HAP-1 (cell line): ENCODE measurements around the gene CBX8.

Experiments
- DNase-seq, 2 experiments: peaks; one replicate each; pipeline ENCODE4 v3.0.0-alpha.2; 2016 to 2020; ENCODE audit warnings: low spot score in 2 of 2
- H3K27me3 ChIP-seq: fragments of 250-450 bp; sonication (Bioruptor Pico); 2 replicates; pipeline ENCODE4 v1.5.1; 2020; ENCODE audit warnings: low read depth, mild to moderate bottlenecking, moderate library complexity
- H3K36me3 ChIP-seq: fragments of 250-450 bp; sonication (Bioruptor Pico); replicated peaks from 2 replicates; pipeline ENCODE4 v1.5.1; 2020; ENCODE audit warnings: mild to moderate bottlenecking
- H3K4me1 ChIP-seq: fragments of 250-450 bp; sonication (Bioruptor Pico); 2 replicates; pipeline ENCODE4 v1.5.1; 2020; ENCODE audit warnings: mild to moderate bottlenecking
- H3K4me3 ChIP-seq: fragments of 250-450 bp; sonication (Bioruptor Pico); 2 replicates; pipeline ENCODE4 v1.5.1; 2020; ENCODE audit warnings: mild to moderate bottlenecking, moderate library complexity
- H3K9me3 ChIP-seq: fragments of 250-450 bp; sonication (Bioruptor Pico); 2 replicates; pipeline ENCODE4 v1.5.1; 2020; ENCODE audit warnings: mild to moderate bottlenecking, moderate library complexity
- in situ Hi-C: fragments of 300-500 bp; cut with MboI; formaldehyde crosslinking; loops from 3 replicates; pipeline ENCODE4 v1.14.3; 2020; ENCODE audit warnings: low sequenced_read_pairs, inconsistent platforms, mixed read lengths

CBX8 gene

DNA sequence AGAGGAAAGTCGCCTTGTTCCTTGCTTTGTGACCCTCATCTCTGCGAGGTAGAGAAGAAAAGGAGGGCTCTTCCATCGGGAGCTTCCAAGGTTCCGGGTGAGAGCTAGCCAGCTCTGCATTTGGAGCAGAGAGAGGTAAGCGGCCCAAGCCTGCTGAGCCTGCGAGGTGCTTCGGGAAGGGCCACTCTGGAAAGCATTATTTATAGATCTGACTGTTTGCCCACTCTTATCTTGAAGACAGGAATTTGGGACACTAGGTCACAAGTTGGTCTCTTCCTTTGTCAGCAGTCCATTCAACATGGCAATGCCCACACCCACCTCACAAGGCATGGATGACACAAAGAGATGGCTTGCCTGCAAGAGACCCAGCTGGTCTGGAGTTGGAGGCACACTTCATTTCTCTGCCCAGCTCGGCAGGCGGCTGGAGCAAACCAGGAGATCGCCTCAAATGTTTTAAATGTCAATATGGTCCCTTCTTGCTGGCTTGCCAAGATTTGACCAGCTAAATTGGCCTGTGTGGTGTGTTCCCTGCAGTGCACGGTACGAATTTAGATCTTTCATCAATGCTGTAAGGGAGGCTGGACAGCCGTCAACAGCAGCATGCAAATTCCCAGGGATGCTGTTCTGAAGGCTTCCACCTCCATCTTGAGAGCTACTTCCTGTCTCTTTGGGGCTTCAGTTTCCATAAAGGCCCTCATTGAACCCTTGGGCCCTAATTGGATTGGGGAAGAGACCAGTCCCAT is 22.8 kb upstream of the CBX8 start:
- in situ Hi-C loops, result no loop called here
- no peaks in the 10 kb centered on the region for H3K27me3 ChIP-seq
- DNase-seq, result no peak
- H3K4me3 ChIP-seq, result no peak overlapping the region
- no peaks in the 10 kb centered on the region for H3K9me3 ChIP-seq
- H3K4me1 ChIP-seq, result no peaks in the 10 kb centered on the region
- H3K36me3 ChIP-seq, result no peaks in the 10 kb centered on the region

DNA sequence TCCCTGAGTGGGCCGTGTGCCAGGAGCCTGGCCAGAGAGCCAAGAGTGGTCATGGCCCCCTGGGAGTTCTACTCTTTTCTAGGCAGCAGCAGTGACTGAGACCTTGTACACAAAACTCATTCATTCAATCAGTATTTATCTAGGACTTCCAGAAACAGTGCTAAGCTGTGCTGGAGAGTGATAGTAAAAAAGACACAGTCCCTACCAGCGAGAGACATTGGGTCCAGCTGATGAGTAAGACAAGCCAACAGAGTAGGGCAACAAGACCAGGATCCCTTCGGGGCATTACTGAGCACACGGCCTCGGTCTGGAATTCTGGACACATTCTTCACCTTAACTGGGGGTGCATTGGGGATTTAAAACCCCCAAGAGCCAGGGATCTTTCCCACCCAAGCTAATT is 22.2 kb upstream of the CBX8 start:
- no peak for DNase-seq
- no peak overlapping the region for H3K4me3 ChIP-seq
- no peaks in the 10 kb centered on the region for H3K27me3 ChIP-seq
- no peaks in the 10 kb centered on the region for H3K36me3 ChIP-seq
- H3K9me3 ChIP-seq, result no peaks in the 10 kb centered on the region
- no peaks in the 10 kb centered on the region for H3K4me1 ChIP-seq
- in situ Hi-C loops, result no loop called here

DNA sequence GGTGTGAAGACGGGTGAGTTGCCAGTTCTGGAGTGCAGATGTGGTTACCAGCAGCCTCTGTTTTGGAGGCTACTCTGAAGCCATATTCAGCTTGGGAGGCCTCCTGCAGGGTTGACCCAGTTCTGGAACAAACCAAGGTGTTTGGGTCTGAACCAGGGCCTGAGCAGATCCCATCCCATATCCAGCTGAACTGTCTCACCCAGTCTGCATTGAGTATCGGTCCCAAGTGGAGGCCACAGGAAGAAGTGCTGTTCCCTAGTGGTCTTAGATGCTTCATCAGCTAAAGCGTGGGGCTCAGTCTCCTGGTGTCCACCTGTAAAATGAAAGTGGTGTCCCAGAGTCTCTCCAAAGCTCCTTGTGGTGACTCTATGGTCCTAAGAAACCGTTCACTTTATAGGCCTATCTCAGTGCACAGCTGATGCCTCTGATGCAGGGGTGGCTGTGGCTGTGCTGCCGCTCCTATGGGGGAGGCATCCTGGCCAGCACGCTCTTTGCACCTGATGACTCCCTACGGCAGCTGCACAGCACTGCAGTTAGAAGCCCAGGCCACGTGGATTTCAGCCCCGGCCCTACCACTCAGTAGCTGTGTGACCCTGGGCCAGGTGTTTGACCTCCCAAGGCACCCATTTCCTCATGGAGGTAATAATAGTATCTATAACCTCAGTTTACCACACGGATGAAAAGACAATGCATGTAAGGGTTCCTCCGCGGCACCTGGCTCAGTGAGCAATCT is 21.3 kb upstream of the CBX8 start:
- Histone ChIP-seq H3K36me3 (no peaks in the 10 kb centered on the region), H3K4me3 (no peak overlapping the region), H3K9me3 (no peaks in the 10 kb centered on the region), H3K27me3 (no peaks in the 10 kb centered on the region), H3K4me1 (peaks cover 2% of the 10 kb centered on the region; the same call in 1 of the 2 replicates)
- in situ Hi-C loops, result no loop called here
- DNase-seq, result no peak

DNA sequence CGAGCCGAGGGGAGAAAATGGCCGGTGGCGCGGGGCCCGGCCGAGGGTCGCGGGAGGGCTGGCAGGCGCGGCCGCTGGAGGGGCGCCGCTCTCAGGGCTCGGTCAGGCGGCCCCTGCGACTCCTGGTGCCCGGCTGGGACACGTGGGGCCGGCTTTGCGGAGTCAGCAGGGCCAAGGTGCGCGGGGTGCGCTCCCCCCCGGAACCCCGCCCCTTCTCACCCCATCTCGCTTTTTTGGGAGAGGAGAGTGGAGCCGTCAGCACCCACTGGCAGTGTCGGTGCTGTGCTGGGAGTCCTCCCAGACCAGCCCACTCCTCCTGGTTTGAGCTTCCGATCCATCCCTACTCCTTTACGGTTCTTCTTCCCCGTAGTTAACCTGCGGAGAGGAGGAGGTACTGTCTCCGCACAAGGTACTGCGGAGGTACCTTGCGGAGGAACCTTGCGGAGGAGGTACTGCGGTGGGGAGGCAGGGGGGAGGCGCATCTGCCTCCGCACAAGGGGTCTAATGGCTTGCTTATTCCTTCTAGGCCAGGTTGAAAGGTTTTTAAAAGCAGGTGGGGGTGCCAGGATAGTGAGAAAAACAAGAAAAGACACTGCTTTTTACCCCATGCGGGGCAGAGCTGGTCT is 19.1 kb upstream of the CBX8 start:
- no peak for DNase-seq
- Histone ChIP-seq H3K9me3 (no peaks in the 10 kb centered on the region), H3K4me3 (no peak overlapping the region), H3K4me1 (peaks cover 12% of the 10 kb centered on the region), H3K27me3 (no peaks in the 10 kb centered on the region), H3K36me3 (no peaks in the 10 kb centered on the region)
- in situ Hi-C loops, result no loop called here

DNA sequence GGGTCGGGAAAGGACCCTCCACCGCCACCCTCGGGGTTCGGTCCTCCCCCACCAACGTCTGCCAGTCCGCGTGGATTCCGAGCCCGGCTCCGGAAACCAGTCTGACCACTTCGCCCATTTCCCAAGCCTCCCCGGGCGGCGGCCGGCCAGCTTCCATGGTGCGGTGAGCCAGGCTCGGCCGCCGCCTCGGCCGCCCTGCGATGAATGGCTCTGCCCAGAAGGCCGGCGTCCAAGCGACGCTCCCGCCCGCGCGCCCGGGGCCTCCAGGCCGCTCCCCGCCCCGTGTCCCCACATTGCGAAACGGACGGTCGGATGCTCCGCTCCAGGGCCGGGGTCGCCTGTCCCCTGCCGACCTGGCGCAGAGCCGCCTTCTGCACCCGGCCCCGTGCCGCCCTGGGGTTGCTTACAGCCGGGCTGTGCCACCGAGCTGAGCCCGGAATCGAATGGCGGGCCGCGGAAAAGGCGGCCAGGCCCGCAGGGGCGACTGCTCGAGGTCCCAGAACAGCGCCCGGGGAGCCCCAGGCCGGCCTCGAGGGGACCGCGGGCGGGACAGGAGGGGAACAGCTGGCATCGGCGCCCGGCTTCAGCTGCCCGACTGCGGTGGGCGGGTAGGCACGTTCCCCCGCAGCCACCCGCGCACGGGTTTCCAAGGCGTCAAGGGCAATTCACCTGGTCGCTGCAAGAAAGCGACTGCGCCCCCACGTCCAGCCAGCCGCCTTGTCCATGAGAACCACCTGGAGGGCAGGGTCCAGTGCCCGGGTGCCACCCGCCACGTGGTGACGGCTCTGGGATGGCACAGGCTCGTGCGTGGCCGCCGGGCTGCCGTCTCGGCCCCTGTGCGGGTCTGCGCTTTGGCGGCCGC is 18.3 kb upstream of the CBX8 start:
- Histone ChIP-seq H3K9me3 (no peaks in the 10 kb centered on the region), H3K4me3 (no peak overlapping the region), H3K4me1 (peaks cover 15% of the 10 kb centered on the region), H3K27me3 (no peaks in the 10 kb centered on the region), H3K36me3 (no peaks in the 10 kb centered on the region)
- in situ Hi-C loops, result no loop called here
- no peak for DNase-seq

DNA sequence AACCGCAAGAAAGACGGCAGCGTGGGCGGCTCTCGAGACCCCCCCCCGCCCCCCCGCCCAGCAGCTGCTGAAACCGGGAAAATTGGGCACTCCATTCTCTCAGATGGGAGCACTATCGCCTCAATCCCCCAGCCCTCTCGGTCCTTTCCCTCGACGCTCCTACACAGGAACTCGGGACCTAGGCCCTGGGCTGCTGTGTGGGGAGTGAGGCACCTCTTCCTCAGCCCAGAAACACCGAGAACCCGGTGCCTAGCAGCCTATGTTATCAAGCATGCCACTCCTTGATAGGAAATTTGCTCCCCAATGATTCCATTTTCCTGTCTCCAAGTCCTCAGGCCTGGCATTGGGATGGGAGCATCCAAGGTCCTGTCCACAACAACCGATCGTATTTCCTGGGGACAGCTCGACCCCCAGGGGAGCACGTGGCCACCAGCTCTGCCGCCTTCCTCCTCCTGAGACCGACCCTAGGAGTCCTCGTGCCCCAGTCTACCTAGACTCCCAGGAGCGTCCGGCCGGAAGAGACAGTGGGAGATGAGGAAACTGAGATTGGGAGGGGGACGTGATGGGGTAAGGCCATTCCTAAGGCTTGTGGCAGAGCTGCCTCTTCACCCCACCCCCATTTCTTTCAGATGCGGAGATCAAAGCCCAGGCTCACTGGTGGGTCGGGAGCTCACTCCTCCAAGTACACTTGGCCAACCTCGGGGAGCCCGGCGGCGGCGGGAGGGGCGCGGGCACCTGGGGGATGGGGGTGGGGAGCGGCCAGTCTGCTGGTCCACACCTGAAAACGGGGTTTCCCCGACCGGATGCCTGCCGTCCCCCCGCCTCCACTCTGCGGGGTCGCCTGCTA is 17.5 kb upstream of the CBX8 start:
- DNase-seq, result no peak
- Histone ChIP-seq H3K4me3 (no peak overlapping the region), H3K36me3 (no peaks in the 10 kb centered on the region), H3K9me3 (no peaks in the 10 kb centered on the region), H3K4me1 (peaks cover 16% of the 10 kb centered on the region), H3K27me3 (no peaks in the 10 kb centered on the region)
- in situ Hi-C loops, result no loop called here

DNA sequence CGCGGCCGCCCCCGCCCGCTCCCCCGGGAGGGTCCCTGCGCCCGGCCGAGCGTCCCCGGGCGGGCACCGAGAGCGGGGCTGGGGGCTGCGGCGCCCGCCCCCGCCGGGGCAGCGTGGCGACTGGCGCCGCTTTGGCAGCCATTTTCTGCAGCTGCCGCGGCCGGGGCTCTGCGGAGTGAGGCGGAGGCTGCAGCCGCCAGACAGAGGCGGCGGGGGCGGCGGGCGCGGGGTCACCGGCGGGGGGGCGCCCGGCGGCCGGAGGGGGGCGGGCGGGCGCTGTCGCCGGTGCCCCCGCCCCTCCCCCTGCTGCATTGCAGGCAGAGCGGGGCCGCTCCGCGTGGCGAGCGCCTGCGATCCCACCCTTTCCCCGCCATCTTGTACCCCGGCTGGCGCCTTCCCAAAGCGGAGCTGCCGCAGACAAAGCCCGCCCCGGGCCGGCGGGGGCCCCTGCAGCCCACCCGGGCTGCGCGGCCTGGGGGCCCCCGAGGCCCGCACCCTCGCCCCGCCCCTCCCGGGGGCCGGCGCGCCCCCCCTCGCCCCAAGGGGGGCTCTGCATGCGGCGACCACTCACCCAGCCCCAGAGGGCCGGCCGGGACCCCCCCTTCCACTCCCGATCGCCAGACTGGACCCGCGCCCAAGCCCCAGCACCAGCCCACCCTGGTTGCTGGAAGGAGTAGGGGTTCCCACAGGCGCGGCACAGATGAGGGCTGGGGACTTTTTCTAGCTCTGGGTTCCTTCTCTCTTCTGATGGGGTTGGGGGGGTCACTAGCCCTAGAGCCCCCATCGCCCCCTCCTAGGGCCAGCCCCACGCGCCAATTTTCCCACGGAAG is 16.6 kb upstream of the CBX8 start:
- H3K4me3 ChIP-seq, result no peak overlapping the region
- peak in 1 of 2 experiments; percentile 64 for DNase-seq

DNA sequence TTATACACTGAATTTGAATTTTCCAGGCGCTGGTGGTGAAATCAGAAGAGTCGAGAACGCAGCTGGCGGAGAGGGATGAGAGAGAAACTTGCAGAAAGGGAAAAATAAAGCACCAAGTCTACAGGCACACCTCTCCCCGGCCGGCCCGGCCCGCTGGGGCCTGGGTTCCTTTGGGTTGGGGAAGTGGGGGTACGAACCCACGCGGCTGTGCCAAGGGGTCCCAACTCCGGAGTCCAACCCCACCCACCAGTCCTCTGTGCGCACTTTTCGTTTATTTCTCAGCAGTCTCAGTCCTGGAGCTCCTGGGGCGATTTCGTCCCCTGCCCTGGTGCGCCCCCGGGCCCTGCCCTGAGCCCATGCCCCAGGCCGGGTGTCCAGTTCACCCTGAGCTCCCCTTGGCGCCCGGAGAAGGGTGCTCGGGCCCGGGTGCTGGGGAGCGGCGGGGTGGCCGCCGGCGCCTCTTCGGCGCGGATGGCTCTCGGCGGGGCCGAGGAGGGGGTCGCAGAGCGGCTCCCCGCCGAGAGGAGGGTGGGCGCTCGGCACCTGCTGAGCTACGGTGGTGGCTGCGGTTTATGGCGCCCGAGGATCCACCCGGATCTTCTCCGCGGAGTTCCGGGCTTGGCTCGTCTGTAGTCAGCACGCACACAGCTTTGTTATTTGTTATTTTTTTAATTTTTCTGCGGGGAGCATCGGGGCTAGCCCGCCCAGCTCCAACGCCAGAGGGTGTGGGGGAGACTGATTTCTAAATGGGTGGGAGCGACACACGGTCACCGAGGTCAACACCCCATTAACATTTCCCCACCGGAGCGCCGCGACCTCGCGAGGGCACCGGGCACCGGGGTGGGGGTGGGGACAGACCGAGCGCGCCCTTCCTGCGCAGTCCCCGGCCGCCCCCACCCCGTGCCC is 15.7 kb upstream of the CBX8 start:
- peaks cover 20% of the 10 kb centered on the region for H3K4me1 ChIP-seq
- no peaks in the 10 kb centered on the region for H3K36me3 ChIP-seq
- in situ Hi-C loops, result no loop called here
- DNase-seq, result peak in 1 of 2 experiments; percentile 16
- H3K9me3 ChIP-seq, result no peaks in the 10 kb centered on the region
- no peak overlapping the region for H3K4me3 ChIP-seq
- H3K27me3 ChIP-seq, result no peaks in the 10 kb centered on the region

More for the DNA sequence above, 16.6 kb upstream of the CBX8 start:
- in situ Hi-C loops, result no loop called here
- Histone ChIP-seq H3K9me3 (no peaks in the 10 kb centered on the region), H3K27me3 (no peaks in the 10 kb centered on the region), H3K36me3 (no peaks in the 10 kb centered on the region), H3K4me1 (peaks cover 20% of the 10 kb centered on the region)

DNA sequence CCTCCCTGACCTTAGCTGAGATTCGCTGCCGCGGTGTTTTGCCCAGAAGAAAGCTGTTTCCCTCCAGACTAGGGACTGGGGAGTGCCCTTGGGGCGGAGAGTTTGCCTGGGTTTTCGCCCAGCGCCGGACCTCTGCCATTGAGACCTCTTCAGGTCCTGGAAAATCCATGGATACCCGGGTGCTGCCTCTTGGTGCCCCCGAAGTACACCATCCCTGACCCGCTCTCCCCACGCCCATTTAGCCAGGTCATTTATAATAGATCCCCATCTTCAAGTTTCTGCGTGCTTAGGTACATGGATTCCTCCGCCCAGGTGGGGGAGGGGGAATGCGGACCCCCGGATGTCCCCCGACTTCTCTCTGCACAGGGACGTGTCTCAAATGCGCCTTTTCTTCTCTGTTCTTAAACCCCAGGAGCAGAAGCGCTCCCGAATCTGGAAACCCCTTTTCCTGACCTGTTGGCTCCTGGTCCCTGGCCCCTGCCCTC is 15.0 kb upstream of the CBX8 start:
- in situ Hi-C loops, result no loop called here
- no peak for DNase-seq
- no peaks in the 10 kb centered on the region for H3K27me3 ChIP-seq
- H3K36me3 ChIP-seq, result no peaks in the 10 kb centered on the region
- peaks cover 20% of the 10 kb centered on the region for H3K4me1 ChIP-seq
- no peaks in the 10 kb centered on the region for H3K9me3 ChIP-seq
- peak overlapping the region; percentile 35 for H3K4me3 ChIP-seq

DNA sequence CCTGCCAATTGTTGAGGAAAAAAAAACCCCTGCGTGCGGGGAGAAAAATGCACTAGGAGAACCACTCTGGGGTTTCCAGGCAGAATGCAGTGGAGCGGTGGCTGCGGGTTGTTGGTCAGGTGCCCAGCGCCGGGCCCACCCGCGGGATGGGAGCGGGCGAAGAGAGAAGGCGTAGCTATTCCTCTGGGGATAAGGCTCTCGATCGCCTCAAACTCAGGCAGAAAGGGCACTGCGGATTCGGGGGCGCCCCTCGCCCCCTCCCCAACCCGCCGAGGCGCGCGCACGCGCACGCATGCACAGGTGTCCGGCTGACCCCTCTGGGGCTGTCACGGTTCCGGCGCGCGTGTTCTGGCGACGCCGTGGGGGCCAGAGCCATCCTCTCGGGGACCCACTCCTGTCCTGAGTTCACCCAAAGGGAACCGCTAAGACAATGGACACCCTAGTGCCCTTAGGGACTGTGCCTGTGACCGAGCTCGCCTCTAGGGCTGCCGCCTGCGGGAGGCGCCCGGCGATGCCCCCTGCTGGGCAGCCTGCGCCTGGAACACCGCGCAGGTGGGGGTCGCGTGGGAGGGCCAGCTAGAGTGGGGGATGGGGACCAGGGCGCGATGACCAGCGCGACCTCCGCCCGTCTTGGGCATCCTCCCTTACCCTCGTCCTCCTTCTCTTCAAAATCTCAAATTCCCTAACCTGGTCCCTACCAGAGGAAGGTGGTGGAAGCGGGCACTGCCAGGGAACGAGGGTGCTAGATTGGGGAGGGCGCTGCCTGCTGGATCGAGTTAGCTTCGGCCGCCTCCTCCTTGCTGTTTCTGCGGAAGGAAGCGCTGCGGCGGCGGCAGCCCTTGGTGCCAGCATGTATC is 14.4 kb upstream of the CBX8 start:
- in situ Hi-C loops, result no loop called here
- DNase-seq, result peak; percentile 53 to 78
- H3K9me3 ChIP-seq, result no peaks in the 10 kb centered on the region
- H3K36me3 ChIP-seq, result no peaks in the 10 kb centered on the region
- peak overlapping the region; percentile 35 for H3K4me3 ChIP-seq
- H3K4me1 ChIP-seq, result peaks cover 20% of the 10 kb centered on the region
- H3K27me3 ChIP-seq, result no peaks in the 10 kb centered on the region
